Activated naive CD4-positive, alpha-beta T cell treated with anti-CD3 and anti-CD28 coated beads, Interleukin-2, amount 50 U/mL, for 72 hours (primary cell): ENCODE results near the gene DIPK1A. TPM values are rescaled to one million over a fixed set of nuclear protein-coding genes. Genes with fewer than 3 reads are reported as not detected.

Experiments
- total RNA-seq, 2 donors: library from RNA; stranded (reverse); gene quantifications; one replicate each; pipeline ENCODE4 v1.2.3, GENCODE V29; 2022

The DIPK1A gene
- total RNA-seq, 2 donors from 2014 or later: 5.8 to 8.0 TPM

Other genes with a start within 250 kb of the DIPK1A start
- gene EVI5, start 176.4 kb downstream of the DIPK1A start, total RNA-seq: 10 to 100 TPM; 20.9 to 68.0 TPM
- 1,000 to 10,000 TPM; 1,289 to 1,743 TPM for gene RPL5, start 129.4 kb downstream of the DIPK1A start, total RNA-seq
- 10 to 100 TPM; 69.7 to 98.7 TPM for gene MTF2, start 117.8 kb upstream of the DIPK1A start, total RNA-seq
- gene TMED5, start 219.0 kb upstream of the DIPK1A start, total RNA-seq: 10 to 100 TPM; 22.2 to 30.0 TPM
- 10 to 100 TPM in 1 of 2 donors, 1 to 10 TPM in 1; 9.6 to 22.6 TPM for gene CCDC18, start 219.3 kb upstream of the DIPK1A start, total RNA-seq